Measurements from ENCODE around the gene CAPN7. TPM values are rescaled to one million over a fixed set of nuclear protein-coding genes. Genes with fewer than 3 reads are reported as not detected.

CAPN7 gene
- total RNA-seq, 1 donor from 2014 or later: 30.9 TPM

- H3K27ac Mint-ChIP-seq (ENCODE audit: unreplicated experiment): no peak overlapping the region
- no peaks in the 10 kb centered on the region for H3K9me3 Mint-ChIP-seq
- no peaks in the 10 kb centered on the region for H3K4me1 Mint-ChIP-seq
- TF ChIP-seq CTCF (conservative IDR thresholded peaks at IDR 0.05): no peak
- DNase-seq (ENCODE audit: low read depth, low spot score): no peak
- no peaks in the 10 kb centered on the region for H3K27me3 Mint-ChIP-seq (ENCODE audit: low read depth)
- H3K36me3 Mint-ChIP-seq (ENCODE audit: low read depth): no peaks in the 10 kb centered on the region
- H3K4me3 Mint-ChIP-seq: no peak overlapping the region
These were observed 70.1 kb downstream of the CAPN7 start for GRCh38 chr3:15276028-15276724.

GRCh38 chr3:15277861-15278500 lies 71.9 kb downstream of the CAPN7 start:
- Mint-ChIP-seq H3K4me1 (no peaks in the 10 kb centered on the region), H3K36me3 (ENCODE audit: low read depth) (no peaks in the 10 kb centered on the region), H3K9me3 (no peaks in the 10 kb centered on the region), H3K27ac (ENCODE audit: unreplicated experiment) (no peak overlapping the region), H3K4me3 (no peak overlapping the region), H3K27me3 (ENCODE audit: low read depth) (no peaks in the 10 kb centered on the region)
- no peak for DNase-seq (ENCODE audit: low read depth, low spot score)
- no peak for TF ChIP-seq CTCF (conservative IDR thresholded peaks at IDR 0.05)

GRCh38 chr3:15279205-15279604 lies 73.2 kb downstream of the CAPN7 start:
- Mint-ChIP-seq H3K4me1 (no peaks in the 10 kb centered on the region), H3K27me3 (ENCODE audit: low read depth) (no peaks in the 10 kb centered on the region), H3K27ac (ENCODE audit: unreplicated experiment) (no peak overlapping the region), H3K4me3 (no peak overlapping the region), H3K36me3 (ENCODE audit: low read depth) (no peaks in the 10 kb centered on the region), H3K9me3 (no peaks in the 10 kb centered on the region)
- no peak for DNase-seq (ENCODE audit: low read depth, low spot score)
- TF ChIP-seq CTCF (conservative IDR thresholded peaks at IDR 0.05): no peak

- H3K27ac Mint-ChIP-seq (ENCODE audit: unreplicated experiment): no peak overlapping the region
- H3K4me3 Mint-ChIP-seq: no peak overlapping the region
- H3K27me3 Mint-ChIP-seq (ENCODE audit: low read depth): no peaks in the 10 kb centered on the region
- no peaks in the 10 kb centered on the region for H3K9me3 Mint-ChIP-seq
- H3K36me3 Mint-ChIP-seq (ENCODE audit: low read depth): no peaks in the 10 kb centered on the region
- DNase-seq (ENCODE audit: low read depth, low spot score): no peak
- TF ChIP-seq CTCF (conservative IDR thresholded peaks at IDR 0.05): no peak
- H3K4me1 Mint-ChIP-seq: no peaks in the 10 kb centered on the region
These were observed 73.8 kb downstream of the CAPN7 start for GRCh38 chr3:15279671-15280402.

GRCh38 chr3:15280853-15281532 lies 74.9 kb downstream of the CAPN7 start:
- no peak overlapping the region for H3K4me3 Mint-ChIP-seq
- no peaks in the 10 kb centered on the region for H3K36me3 Mint-ChIP-seq (ENCODE audit: low read depth)
- no peaks in the 10 kb centered on the region for H3K9me3 Mint-ChIP-seq
- no peak for DNase-seq (ENCODE audit: low read depth, low spot score)
- H3K27ac Mint-ChIP-seq (ENCODE audit: unreplicated experiment): peak overlapping the region; percentile 71
- no peaks in the 10 kb centered on the region for H3K4me1 Mint-ChIP-seq
- TF ChIP-seq CTCF (conservative IDR thresholded peaks at IDR 0.05): no peak
- H3K27me3 Mint-ChIP-seq (ENCODE audit: low read depth): no peaks in the 10 kb centered on the region

All from neural crest cell (in vitro differentiated cells).